Stimulated activated CD8-positive, alpha-beta memory T cell treated with anti-CD3 and anti-CD28 coated beads, Interleukin-12 subunit alpha, Interleukin-12 subunit beta, amount 100 ng/mL, for 24 hours (primary cell): Measurements from ENCODE around the gene HS3ST6.
"Not testable (repeated sequence)": the region's sequence is repeated elsewhere in the genome, so short reads cannot be mapped to it uniquely, and the experiment has no call there.

ENCODE experiments used
- DNase-seq: peaks from one replicate; pipeline ENCODE4 v3.0.0-alpha.2; 2020; ENCODE audit errors: extremely low read depth

HS3ST6 gene

GRCh38 chr16:1926271-1926670 is 8.1 kb upstream of the HS3ST6 start:
- DNase-seq, result no peak

DNA sequence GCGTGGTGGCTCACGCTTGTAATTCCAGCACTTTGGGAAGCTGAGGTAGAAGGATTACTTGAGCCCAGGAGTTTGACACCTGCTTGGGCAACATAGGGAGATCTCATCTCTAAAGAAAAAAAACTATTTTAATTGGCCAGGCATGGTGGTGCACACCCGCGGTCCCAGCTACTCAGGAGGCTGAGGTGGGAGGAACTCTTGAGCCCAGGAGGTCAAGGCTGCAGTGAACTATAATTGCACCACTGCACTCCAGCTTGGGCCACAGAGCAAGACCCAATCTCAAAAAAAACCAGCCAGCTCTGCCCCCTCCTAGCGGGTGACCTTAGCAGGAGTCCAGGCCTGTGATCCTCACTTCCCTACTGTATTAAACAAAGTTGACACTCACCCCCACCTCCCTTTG is 5.9 kb upstream of the HS3ST6 start:
- DNase-seq, result no peak

DNA sequence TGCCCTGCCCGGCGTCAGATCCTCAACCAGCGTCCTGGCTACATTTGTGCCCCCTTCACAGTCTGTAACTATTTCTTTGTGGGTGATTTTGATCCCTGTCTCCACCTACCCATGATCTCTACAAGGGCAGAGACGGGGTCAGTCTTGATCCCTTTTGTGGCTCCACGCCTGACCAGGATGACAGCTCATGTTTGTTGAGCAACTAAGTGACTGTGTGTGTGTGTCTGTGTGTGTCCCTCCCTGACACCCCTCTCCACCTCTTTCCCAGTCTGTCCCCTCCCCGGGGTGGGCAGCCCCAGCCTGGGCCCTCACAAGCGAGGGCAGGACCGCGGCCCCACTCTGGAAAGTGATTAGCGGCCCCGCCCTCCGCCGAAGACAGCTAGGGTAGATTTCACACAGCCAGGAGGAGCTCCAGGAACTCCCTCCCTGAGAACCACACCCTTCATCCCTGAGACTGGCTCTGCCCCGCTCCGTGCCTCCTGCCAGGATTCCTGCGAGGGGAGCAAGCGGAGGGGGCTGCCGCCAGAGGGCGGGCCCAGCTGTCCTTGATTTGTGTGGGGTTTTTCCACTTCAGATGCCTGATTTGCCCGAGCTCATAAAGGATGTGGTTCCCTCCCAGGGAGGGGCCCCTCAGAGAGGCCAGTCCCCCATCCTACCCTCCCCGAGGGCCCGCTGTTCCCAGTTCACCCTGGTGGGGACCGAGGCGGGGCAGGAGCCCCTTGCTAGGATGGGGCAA is 5.3 kb upstream of the HS3ST6 start:
- no peak for DNase-seq

DNA sequence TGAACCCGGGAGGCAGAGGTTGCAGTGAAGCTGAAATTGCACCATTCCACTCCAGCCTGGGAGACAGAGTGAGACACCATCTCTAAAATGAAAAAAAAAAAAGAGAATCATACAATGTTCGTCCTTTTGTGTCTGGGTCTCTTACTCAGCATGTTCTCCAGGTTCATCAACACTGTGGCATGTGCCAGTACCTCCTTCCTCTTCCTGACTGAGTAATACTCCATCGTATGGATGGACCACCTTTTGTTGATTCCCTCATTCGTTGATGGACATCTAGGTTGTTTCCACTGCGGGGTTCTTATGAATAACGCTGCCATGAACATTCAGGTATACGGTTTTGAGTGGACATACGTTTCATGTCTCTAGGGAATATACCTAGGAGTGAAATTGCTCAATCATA is 4.1 kb upstream of the HS3ST6 start:
- no peak for DNase-seq

DNA sequence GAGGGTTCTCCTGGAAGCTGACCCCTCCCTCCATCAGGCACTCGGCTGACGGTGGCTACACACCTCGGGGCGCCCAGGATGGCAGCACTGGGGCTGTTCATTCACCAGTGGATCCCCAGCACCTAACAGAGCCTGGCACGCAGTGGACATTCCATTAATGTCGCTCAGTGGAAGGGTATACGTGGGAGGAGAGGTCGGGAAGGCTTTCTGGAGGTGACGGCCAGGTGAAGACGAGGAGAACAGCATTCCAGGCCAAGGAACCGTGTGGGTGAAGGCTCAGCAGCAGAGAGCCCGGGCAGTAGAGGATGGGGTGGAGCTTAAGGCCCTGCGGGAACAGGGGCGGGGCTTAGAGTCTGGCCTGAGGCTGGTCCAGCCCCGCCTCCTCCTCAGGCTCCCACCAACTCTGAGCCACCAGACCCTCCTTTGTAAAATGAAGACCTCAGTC is 2.5 kb upstream of the HS3ST6 start:
- DNase-seq, result no peak

- not testable (repeated sequence) for DNase-seq
Measured at GRCh38 chr16:1920122-1920521, 1.9 kb upstream of the HS3ST6 start.

GRCh38 chr16:1919327-1919998 is 1.2 kb upstream of the HS3ST6 start:
- DNase-seq, result no peak

- DNase-seq, result no peak
Measured at GRCh38 chr16:1917665-1918350, 407 bp downstream of the HS3ST6 start.

GRCh38 chr16:1917056-1917664 is 1.1 kb downstream of the HS3ST6 start:
- no peak for DNase-seq

DNA sequence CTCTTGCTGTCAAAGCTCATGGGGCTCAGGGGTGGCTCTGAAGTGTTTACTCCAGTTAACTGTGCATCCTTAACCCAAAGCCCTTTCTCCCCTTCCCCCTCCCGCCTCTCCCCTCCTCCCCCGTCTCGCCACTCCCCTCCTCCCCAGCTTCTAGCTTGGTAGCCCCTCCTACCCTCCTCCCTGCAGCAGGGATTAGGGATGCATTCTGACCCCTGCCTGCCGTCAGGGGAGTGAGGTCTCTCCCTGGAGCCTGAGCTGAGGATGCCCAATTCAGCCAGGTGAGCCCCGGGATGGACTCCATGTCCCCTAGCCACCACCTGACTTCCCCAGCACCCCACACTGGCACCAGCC is 1.6 kb downstream of the HS3ST6 start:
- no peak for DNase-seq

- no peak for DNase-seq
Measured at GRCh38 chr16:1915732-1916639, 2.2 kb downstream of the HS3ST6 start.

DNA sequence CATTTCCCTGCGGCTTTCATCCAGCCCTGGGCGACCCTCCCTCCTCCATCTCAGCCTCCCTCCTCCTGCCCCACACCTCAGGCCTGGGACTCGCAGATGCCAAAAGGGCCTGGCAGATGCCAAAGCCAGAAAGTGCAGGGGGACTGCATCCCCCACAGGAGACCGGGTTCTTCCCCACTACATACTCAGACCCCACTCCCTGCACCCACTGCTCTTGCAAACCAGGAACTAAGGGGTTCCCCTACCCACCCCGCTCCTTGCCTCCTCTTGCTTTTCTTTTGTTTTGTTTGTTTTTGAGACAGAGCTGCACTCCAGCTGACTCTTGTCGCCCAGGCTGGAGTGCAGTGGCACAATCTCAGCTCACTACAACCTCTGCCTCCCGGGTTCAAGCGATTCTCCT is 3.2 kb downstream of the HS3ST6 start:
- DNase-seq, result no peak

GRCh38 chr16:1914084-1914608 is 4.1 kb downstream of the HS3ST6 start:
- DNase-seq, result no peak

DNA sequence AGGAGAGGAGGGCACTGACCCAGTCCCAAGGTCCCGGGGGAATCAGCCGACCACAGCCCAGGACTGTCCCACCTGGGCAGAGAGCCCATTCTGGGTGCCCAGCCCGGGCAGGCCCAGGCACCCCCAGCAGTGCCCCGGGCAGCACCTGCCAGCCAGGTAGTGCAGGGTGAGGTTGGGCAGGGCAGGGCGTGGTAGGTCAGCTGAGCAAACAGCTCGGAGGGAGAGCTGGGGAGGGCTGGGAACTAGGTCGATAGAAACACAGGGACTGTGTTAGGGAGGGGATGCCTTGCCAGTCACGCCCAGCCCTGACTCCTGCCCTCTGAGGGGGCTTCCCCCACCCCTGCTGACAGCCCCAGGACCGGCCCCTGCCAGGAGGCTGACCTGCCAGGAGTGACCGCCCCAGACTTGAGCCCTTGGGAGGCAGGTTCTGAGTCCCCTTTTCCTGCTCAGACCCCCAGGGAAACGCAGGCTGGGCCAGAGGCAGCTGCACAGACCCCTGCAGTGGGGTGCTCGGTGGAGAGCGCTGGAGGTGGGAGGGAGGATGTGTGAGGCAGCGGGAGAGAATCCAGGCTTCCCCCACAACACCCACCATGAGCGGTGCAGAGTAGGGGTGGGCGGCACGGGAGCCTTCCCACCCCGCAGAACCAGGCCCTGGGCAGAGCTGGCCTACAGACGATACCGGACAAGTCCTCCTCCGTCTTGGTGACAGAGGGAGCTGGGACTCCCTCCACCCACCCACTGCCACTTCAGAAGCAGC is 4.7 kb downstream of the HS3ST6 start:
- no peak for DNase-seq

GRCh38 chr16:1912215-1912543 is 6.0 kb downstream of the HS3ST6 start:
- no peak for DNase-seq

DNA sequence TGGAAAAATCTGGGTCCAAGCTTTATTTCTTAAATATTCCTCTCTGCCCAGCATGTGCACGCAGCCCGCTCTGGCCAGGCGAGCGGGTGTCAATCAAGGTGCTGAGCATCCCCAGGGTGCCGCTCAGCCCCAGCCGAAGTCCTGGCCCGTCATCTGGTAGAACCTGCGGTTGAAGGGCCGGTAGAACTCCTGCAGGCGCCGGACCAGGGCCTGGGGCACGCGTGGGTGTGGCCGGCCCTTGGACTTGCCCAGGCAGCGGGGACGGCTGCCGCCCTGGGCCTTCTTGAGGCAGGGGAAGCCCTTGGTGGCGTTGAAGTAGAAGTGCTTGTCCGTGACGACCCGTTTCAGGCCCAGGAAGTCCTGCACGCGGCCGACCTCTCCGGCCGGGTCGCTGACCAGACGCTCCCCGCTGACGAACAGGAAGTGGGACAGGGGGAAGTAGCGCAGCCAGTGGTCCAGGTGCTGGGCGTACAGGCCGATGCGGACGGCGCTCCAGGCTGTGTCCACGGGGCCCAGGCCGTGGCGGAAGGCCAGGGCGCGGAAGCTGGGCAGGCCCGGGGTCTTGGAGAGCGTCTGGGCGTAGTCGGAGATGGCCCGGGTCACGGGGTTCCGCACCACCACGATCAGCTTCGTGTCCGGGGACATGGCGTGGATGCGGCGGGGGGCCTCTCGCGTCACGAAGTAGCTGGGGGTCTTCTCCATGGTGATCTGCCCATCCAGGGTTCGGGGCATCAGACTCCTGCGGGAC is 6.6 kb downstream of the HS3ST6 start:
- DNase-seq, result no peak

GRCh38 chr16:1909561-1910231 is 8.5 kb downstream of the HS3ST6 start:
- DNase-seq, result no peak

- DNase-seq, result no peak
Measured at GRCh38 chr16:1908983-1909382, 9.2 kb downstream of the HS3ST6 start.

DNA sequence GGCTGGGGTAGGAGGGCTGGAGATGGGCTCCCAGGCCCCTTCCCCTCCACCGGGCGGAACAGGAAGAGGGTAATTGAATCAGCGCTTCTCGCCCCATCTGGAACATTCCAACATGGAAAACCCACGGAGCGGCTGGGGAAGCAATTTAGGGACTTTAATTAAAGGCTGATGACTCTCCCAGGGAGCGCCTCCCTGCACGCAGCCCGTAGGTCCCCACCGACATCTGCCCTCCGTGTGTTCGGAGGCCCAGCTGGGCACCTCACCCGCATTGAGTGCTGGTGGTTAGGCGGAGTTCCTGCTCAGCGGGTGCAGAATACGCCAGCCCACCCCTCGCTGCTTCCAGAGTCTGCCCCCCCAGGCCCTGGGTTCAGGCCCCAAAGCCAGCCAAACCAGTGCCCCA is 10.0 kb downstream of the HS3ST6 start:
- no peak for DNase-seq
